ENCODE results near the gene GRK5.

The GRK5 gene

GRCh38 chr10:119391440-119392251, 184.3 kb downstream of the GRK5 start:
- DNase-seq: no peak

GRCh38 chr10:119393019-119393418, 185.6 kb downstream of the GRK5 start:
- DNase-seq: no peak

- no peak for DNase-seq
These were observed 186.1 kb downstream of the GRK5 start for GRCh38 chr10:119393421-119393820.

- DNase-seq: no peak
These were observed 186.5 kb downstream of the GRK5 start for GRCh38 chr10:119393845-119394244.

GRCh38 chr10:119394657-119395279, 187.4 kb downstream of the GRK5 start:
- no peak for DNase-seq

- no peak for DNase-seq
These were observed 188.1 kb downstream of the GRK5 start for GRCh38 chr10:119395280-119396007.

- no peak for DNase-seq
These were observed 188.8 kb downstream of the GRK5 start for GRCh38 chr10:119396008-119396708.

- no peak for DNase-seq
These were observed 189.3 kb downstream of the GRK5 start for GRCh38 chr10:119396709-119397071.

GRCh38 chr10:119397416-119397815, 190.0 kb downstream of the GRK5 start:
- DNase-seq: no peak

GRCh38 chr10:119398996-119399395, 191.6 kb downstream of the GRK5 start:
- no peak for DNase-seq

- no peak for DNase-seq
These were observed 192.1 kb downstream of the GRK5 start for GRCh38 chr10:119399466-119399865.

- no peak for DNase-seq
These were observed 194.5 kb downstream of the GRK5 start for GRCh38 chr10:119401671-119402395.

GRCh38 chr10:119403921-119404320, 196.6 kb downstream of the GRK5 start:
- no peak for DNase-seq

GRCh38 chr10:119404719-119405519, 197.5 kb downstream of the GRK5 start:
- DNase-seq: no peak

GRCh38 chr10:119405520-119405807, 198.1 kb downstream of the GRK5 start:
- no peak for DNase-seq

- no peak for DNase-seq
These were observed 198.8 kb downstream of the GRK5 start for GRCh38 chr10:119406137-119406536.

GRCh38 chr10:119406601-119407253, 199.4 kb downstream of the GRK5 start:
- no peak for DNase-seq

- no peak for DNase-seq
These were observed 199.9 kb downstream of the GRK5 start for GRCh38 chr10:119407254-119407777.

- no peak for DNase-seq
These were observed 200.7 kb downstream of the GRK5 start for GRCh38 chr10:119408072-119408471.

GRCh38 chr10:119408969-119409371, 201.6 kb downstream of the GRK5 start:
- no peak for DNase-seq

GRCh38 chr10:119409385-119409784, 202.0 kb downstream of the GRK5 start:
- DNase-seq: no peak

Data from NCI-H2171 (cell line).